Hepatocyte (in vitro differentiated cells): ENCODE results near the gene ROBO1. TPM values are rescaled to one million over a fixed set of nuclear protein-coding genes. Genes with fewer than 3 reads are reported as not detected.

Experiments used
- DNase-seq: peaks from one replicate; pipeline ENCODE4 v3.0.0-alpha.2; 2016; ENCODE audit warnings: low spot score
- H2AFZ ChIP-seq: fragments of 200-600 bp; sonication (generic); 2 replicates; pipeline ENCODE4 v1.6.0; 2016; ENCODE audit warnings: antibody characterized with exemption, mild to moderate bottlenecking
- H3K27ac ChIP-seq: fragments of 200-600 bp; sonication (generic); 2 replicates; pipeline ENCODE4 v1.5.1; 2016; ENCODE audit warnings: mild to moderate bottlenecking
- H3K27me3 ChIP-seq: fragments of 200-600 bp; sonication (generic); 2 replicates; pipeline ENCODE4 v1.6.1; 2016
- H3K36me3 ChIP-seq: fragments of 200-600 bp; sonication (generic); replicated peaks from 2 replicates; pipeline ENCODE4 v1.5.1; 2016; ENCODE audit warnings: low read depth; ENCODE audit not compliant: insufficient read depth
- H3K4me1 ChIP-seq: fragments of 200-600 bp; sonication (generic); 2 replicates; pipeline ENCODE4 v1.5.1; 2016; ENCODE audit warnings: mild to moderate bottlenecking, moderate library complexity; ENCODE audit not compliant: insufficient read depth
- H3K4me2 ChIP-seq: fragments of 200-600 bp; sonication (generic); 2 replicates; pipeline ENCODE4 v1.6.0; 2016
- H3K4me3 ChIP-seq: fragments of 200-600 bp; sonication (generic); 2 replicates; pipeline ENCODE4 v1.5.1; 2016; ENCODE audit warnings: mild to moderate bottlenecking
- H3K79me2 ChIP-seq: fragments of 200-600 bp; sonication (generic); 2 replicates; pipeline ENCODE4 v1.6.0; 2017; ENCODE audit warnings: mild to moderate bottlenecking
- H3K9me2 ChIP-seq: fragments of 200-600 bp; sonication (generic); replicated peaks from 2 replicates; pipeline ENCODE4 v1.6.0; 2017; ENCODE audit warnings: mild to moderate bottlenecking; ENCODE audit not compliant: insufficient read depth
- H3K9me3 ChIP-seq: fragments of 200-600 bp; sonication (generic); 2 replicates; pipeline ENCODE4 v1.5.1; 2016; ENCODE audit warnings: low read depth, mild to moderate bottlenecking
- H4K20me1 ChIP-seq: fragments of 200-600 bp; sonication (generic); 2 replicates; pipeline ENCODE4 v1.6.0; 2016; ENCODE audit warnings: mild to moderate bottlenecking; ENCODE audit not compliant: insufficient read depth, poor library complexity, severe bottlenecking
- CTCF ChIP-seq: fragments of 200-600 bp; sonication (generic); IDR thresholded peaks from 2 replicates; pipeline ENCODE4 v1.5.1; 2016; ENCODE audit warnings: antibody characterized with exemption, mild to moderate bottlenecking; ENCODE audit not compliant: poor library complexity
- EZH2 ChIP-seq: fragments of 200-600 bp; sonication (generic); IDR thresholded peaks from 2 replicates; pipeline ENCODE4 v1.6.1; 2016; ENCODE audit warnings: antibody characterized with exemption, mild to moderate bottlenecking, borderline replicate concordance
- EZH2phosphoT487 ChIP-seq: fragments of 200-600 bp; sonication (generic); IDR thresholded peaks from one replicate; pipeline ENCODE4 v1.6.1; 2018; ENCODE audit warnings: antibody characterized with exemption, mild to moderate bottlenecking, low read depth, moderate library complexity; ENCODE audit not compliant: unreplicated experiment, severe bottlenecking
- WGBS: methylation state at CpG from one replicate; pipeline ENCODE4 v1.1.6; 2016; ENCODE audit warnings: low lambda C conversion rate; ENCODE audit errors: missing lambda C conversion rate; 5-methylcytosine and 5-hydroxymethylcytosine counted together
- polyA plus RNA-seq: library from polyadenylated mRNA; unstranded; fragments of >200 nt; fragmentation: Nextera tagmentation; extraction: Ambion mirVana; gene quantifications from 2 replicates; pipeline ENCODE4 v1.2.1, GENCODE V29; 2016
- total RNA-seq: library from RNA; depleted of rRNA; stranded (reverse); fragments of >200 nt; gene quantifications from 2 replicates; pipeline ENCODE4 v1.2.3, GENCODE V29; 2014

Gene ROBO1
- total and polyA plus RNA-seq, 2 experiments from 2014 or later: 13.6 to 44.3 TPM

- no peak overlapping the region for H3K4me2 ChIP-seq
- no peaks in the 10 kb centered on the region for H4K20me1 ChIP-seq
- no peaks in the 10 kb centered on the region for H3K79me2 ChIP-seq
- TF ChIP-seq EZH2 (no peak), CTCF (no peak), EZH2phosphoT487 (no peak)
- H3K27ac ChIP-seq: no peak overlapping the region
- H3K36me3 ChIP-seq: no peaks in the 10 kb centered on the region
- H3K4me1 ChIP-seq: no peaks in the 10 kb centered on the region
- 88% methylated on average over 7 of the region's 7 CpGs for WGBS
- no peaks in the 10 kb centered on the region for H3K9me2 ChIP-seq
- no peaks in the 10 kb centered on the region for H3K9me3 ChIP-seq
- H3K4me3 ChIP-seq: no peak overlapping the region
- H3K27me3 ChIP-seq: no peaks in the 10 kb centered on the region
- H2AFZ ChIP-seq: no peak overlapping the region
- DNase-seq: no peak
Measured at GRCh38 chr3:79664455-79664854, 103.3 kb downstream of the ROBO1 start.

GRCh38 chr3:79661896-79662295, 105.9 kb downstream of the ROBO1 start:
- no peaks in the 10 kb centered on the region for H3K4me1 ChIP-seq
- TF ChIP-seq EZH2 (no peak), EZH2phosphoT487 (no peak), CTCF (no peak)
- H3K4me2 ChIP-seq: no peak overlapping the region
- H2AFZ ChIP-seq: no peak overlapping the region
- no peaks in the 10 kb centered on the region for H3K9me2 ChIP-seq
- no peaks in the 10 kb centered on the region for H4K20me1 ChIP-seq
- H3K79me2 ChIP-seq: no peaks in the 10 kb centered on the region
- no peaks in the 10 kb centered on the region for H3K36me3 ChIP-seq
- no peak for DNase-seq
- no peak overlapping the region for H3K27ac ChIP-seq
- H3K27me3 ChIP-seq: no peaks in the 10 kb centered on the region
- no peak overlapping the region for H3K4me3 ChIP-seq
- no peaks in the 10 kb centered on the region for H3K9me3 ChIP-seq
- 71% methylated on average over 3 of the region's 3 CpGs for WGBS

- Histone ChIP-seq H3K36me3 (no peaks in the 10 kb centered on the region), H3K4me3 (no peak overlapping the region), H3K4me2 (no peak overlapping the region), H2AFZ (no peak overlapping the region), H4K20me1 (no peaks in the 10 kb centered on the region), H3K27me3 (no peaks in the 10 kb centered on the region), H3K27ac (no peak overlapping the region), H3K79me2 (no peaks in the 10 kb centered on the region), H3K4me1 (no peaks in the 10 kb centered on the region), H3K9me3 (no peaks in the 10 kb centered on the region), H3K9me2 (no peaks in the 10 kb centered on the region)
- DNase-seq: no peak
- TF ChIP-seq CTCF (no peak), EZH2 (no peak)
Measured at GRCh38 chr3:79657076-79657475, 110.7 kb downstream of the ROBO1 start.

GRCh38 chr3:79654019-79654418, 113.8 kb downstream of the ROBO1 start:
- no peaks in the 10 kb centered on the region for H3K79me2 ChIP-seq
- H3K9me2 ChIP-seq: no peaks in the 10 kb centered on the region
- H3K9me3 ChIP-seq: no peaks in the 10 kb centered on the region
- 40% methylated on average over 3 of the region's 3 CpGs for WGBS
- no peaks in the 10 kb centered on the region for H3K27me3 ChIP-seq
- H3K36me3 ChIP-seq: no peaks in the 10 kb centered on the region
- no peak overlapping the region for H3K27ac ChIP-seq
- H3K4me3 ChIP-seq: no peak overlapping the region
- H3K4me1 ChIP-seq: no peaks in the 10 kb centered on the region
- H3K4me2 ChIP-seq: no peak overlapping the region
- no peak for TF ChIP-seq EZH2
- no peak for TF ChIP-seq EZH2phosphoT487
- no peak for TF ChIP-seq CTCF
- H2AFZ ChIP-seq: no peak overlapping the region
- DNase-seq: no peak
- H4K20me1 ChIP-seq: no peaks in the 10 kb centered on the region
